K562 (cell line): ENCODE results near the gene BRAT1.

Experiments used
- CEBPB ChIP-seq: fragments of 450-650 bp; IDR thresholded peaks from 2 replicates; pipeline ENCODE4 v1.6.1; 2016; ENCODE audit warnings: missing genetic modification characterization, missing compliant biosample characterization
- CTCF ChIP-seq, 3 experiments: IDR thresholded peaks in 2 of 3; conservative IDR thresholded peaks in 1 of 3; 2 replicates each; pipeline ENCODE4 v1.5.1; 2011 to 2012; ENCODE audit warnings: low read length in 3 of 3, mild to moderate bottlenecking in 3 of 3, control low read depth in 2 of 3, improper control_type of control experiment in 1 of 3, inconsistent platforms in 1 of 3, low read depth in 1 of 3, mixed read lengths in 1 of 3, moderate library complexity in 1 of 3; ENCODE audit not compliant: insufficient read depth in 2 of 3
- EZH2 ChIP-seq: IDR thresholded peaks from 2 replicates; pipeline ENCODE4 v1.6.1; 2012; ENCODE audit warnings: low read depth, mild to moderate bottlenecking, inconsistent platforms, low read length, borderline replicate concordance
- GATA2 ChIP-seq: sonication (generic); formaldehyde crosslinking; IDR thresholded peaks from 2 replicates; pipeline ENCODE4 v1.4.0; 2020; ENCODE audit warnings: mild to moderate bottlenecking, missing genetic modification reagents
- NR1H2 ChIP-seq: sonication (generic); formaldehyde crosslinking; IDR thresholded peaks from 2 replicates; pipeline ENCODE4 v1.4.0; 2020; ENCODE audit warnings: mild to moderate bottlenecking, missing genetic modification reagents

- TF ChIP-seq NR1H2 (CRISPR knock-in tag) (no peak), CEBPB (tag) (no peak), CTCF (IDR thresholded peaks at IDR 0.05 in 2 of 3, conservative IDR thresholded peaks at IDR 0.05 in 1 of 3; ENCODE audit: insufficient read depth in 2 of 3, low read depth in 1 of 3, low read length in 3 of 3) (no peak), GATA2 (CRISPR knock-in tag) (no peak), EZH2 (no peak)
Observed at GRCh38 chr7:2577914-2578680, 22.8 kb upstream of the BRAT1 start.
